ENCODE results near the gene PHC2.

The PHC2 gene

DNA sequence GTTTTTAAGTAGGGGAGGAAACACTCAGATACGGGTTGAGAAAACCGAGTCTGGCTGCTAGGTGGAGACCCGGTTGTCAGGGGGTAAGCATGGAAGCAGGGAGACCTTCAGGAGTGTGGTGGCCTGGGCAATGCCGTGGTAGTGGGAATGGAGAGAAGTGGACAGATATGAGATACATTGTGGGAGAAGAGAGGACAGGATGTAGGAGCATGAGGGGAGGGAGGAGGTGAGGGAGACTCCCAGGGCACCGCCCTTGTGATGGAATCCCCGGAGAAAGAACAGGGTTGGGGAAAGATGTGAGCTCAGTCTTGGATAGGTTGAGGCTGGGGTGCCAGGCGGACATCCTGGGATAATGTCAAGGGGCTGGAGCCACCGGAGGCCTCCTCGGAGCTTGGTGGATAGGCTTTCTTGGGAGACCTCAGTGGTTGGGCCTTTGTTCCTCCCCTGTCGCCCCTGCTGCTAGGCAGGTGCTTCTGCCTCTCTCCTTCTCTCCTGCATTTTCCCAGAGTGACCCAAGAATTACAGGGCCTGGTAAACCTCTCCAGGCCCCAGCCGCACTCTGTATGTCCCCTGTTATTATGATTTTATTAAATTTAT, 153.3 kb downstream of the PHC2 start:
- no peaks in the 10 kb centered on the region for H3K79me2 ChIP-seq (ENCODE audit: low read length)
- H2AFZ ChIP-seq (ENCODE audit: low read length): no peak overlapping the region
- H3K4me1 ChIP-seq (ENCODE audit: low read length): no peaks in the 10 kb centered on the region
- no peak overlapping the region for H3K27ac ChIP-seq (ENCODE audit: low read length)
- no peaks in the 10 kb centered on the region for H3K9me2 ChIP-seq (replicated peaks; ENCODE audit: insufficient read depth, low read length)
- H3K4me2 ChIP-seq (ENCODE audit: low read depth, low read length): no peak overlapping the region
- TF ChIP-seq, protein P1, sequence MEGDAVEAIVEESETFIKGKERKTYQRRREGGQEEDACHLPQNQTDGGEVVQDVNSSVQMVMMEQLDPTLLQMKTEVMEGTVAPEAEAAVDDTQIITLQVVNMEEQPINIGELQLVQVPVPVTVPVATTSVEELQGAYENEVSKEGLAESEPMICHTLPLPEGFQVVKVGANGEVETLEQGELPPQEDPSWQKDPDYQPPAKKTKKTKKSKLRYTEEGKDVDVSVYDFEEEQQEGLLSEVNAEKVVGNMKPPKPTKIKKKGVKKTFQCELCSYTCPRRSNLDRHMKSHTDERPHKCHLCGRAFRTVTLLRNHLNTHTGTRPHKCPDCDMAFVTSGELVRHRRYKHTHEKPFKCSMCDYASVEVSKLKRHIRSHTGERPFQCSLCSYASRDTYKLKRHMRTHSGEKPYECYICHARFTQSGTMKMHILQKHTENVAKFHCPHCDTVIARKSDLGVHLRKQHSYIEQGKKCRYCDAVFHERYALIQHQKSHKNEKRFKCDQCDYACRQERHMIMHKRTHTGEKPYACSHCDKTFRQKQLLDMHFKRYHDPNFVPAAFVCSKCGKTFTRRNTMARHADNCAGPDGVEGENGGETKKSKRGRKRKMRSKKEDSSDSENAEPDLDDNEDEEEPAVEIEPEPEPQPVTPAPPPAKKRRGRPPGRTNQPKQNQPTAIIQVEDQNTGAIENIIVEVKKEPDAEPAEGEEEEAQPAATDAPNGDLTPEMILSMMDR (IDR thresholded peaks at IDR 0.05; ENCODE audit: low read length): no peak
- TF ChIP-seq EZH2 (optimal IDR thresholded peaks at IDR 0.05; ENCODE audit: low read depth, low read length) (no peak), EZH2phosphoT487 (IDR thresholded peaks at IDR 0.05; ENCODE audit: low read length) (no peak)
- H3K4me3 ChIP-seq (ENCODE audit: low read length): no peak overlapping the region
- H3K36me3 ChIP-seq (replicated peaks; ENCODE audit: insufficient read depth, low read length): no peaks in the 10 kb centered on the region
- no peaks in the 10 kb centered on the region for H3K9me3 ChIP-seq (replicated peaks; ENCODE audit: insufficient read depth, low read length)
- no peak for DNase-seq
- H3F3A ChIP-seq (ENCODE audit: insufficient read depth, low read length): no peaks in the 10 kb centered on the region
- H3K9ac ChIP-seq (ENCODE audit: low read length): no peak overlapping the region
- H4K20me1 ChIP-seq (ENCODE audit: insufficient read depth, low read length): no peaks in the 10 kb centered on the region
- H3K27me3 ChIP-seq (replicated peaks; ENCODE audit: insufficient read depth, low read length): no peaks in the 10 kb centered on the region

DNA sequence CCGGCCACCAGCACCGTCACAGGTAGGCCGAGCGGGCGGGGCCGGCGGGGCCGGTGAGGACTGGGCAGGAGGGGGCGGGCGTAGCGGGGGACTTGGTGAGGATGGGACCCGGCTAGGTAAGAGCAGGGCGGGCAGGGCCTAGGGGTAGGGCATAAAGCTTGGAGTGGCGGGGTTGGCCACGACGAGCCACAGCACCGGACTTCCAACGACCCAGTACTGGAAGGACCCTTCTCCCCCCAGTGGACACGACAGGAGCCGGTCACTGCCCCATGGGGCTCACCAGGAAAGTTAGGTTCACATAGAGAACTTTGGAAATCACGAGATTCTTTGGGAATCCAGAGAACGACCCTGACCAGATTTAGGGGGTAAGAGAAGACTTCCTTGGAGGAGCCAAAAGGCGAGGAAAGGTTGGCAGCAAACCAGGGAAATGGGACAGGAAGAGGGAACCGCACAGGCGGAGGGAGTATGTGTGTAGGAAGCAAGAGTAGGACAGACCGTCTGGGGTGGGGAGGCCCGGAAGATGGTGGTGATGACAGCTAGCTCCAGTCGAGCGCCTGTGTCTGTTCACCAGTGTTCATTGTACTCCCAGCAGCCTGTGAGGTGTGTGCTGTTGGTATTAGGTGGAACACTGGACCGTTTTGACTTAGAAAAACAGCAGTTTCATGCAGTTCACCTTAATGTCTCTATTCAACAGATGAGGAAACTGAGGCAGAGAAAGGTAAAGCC, 154.2 kb downstream of the PHC2 start:
- Histone ChIP-seq H3K9ac (ENCODE audit: low read length) (no peak overlapping the region), H3K36me3 (replicated peaks; ENCODE audit: insufficient read depth, low read length) (no peaks in the 10 kb centered on the region), H3K27ac (ENCODE audit: low read length) (no peak overlapping the region), H3K79me2 (ENCODE audit: low read length) (no peaks in the 10 kb centered on the region), H3K9me2 (replicated peaks; ENCODE audit: insufficient read depth, low read length) (no peaks in the 10 kb centered on the region), H3K4me3 (ENCODE audit: low read length) (no peak overlapping the region), H3K4me2 (ENCODE audit: low read depth, low read length) (no peak overlapping the region), H3K4me1 (ENCODE audit: low read length) (no peaks in the 10 kb centered on the region), H2AFZ (ENCODE audit: low read length) (no peak overlapping the region), H4K20me1 (ENCODE audit: insufficient read depth, low read length) (no peaks in the 10 kb centered on the region), H3F3A (ENCODE audit: insufficient read depth, low read length) (no peaks in the 10 kb centered on the region), H3K9me3 (replicated peaks; ENCODE audit: insufficient read depth, low read length) (no peaks in the 10 kb centered on the region), H3K27me3 (replicated peaks; ENCODE audit: insufficient read depth, low read length) (no peaks in the 10 kb centered on the region)
- TF ChIP-seq EZH2phosphoT487 (IDR thresholded peaks at IDR 0.05; ENCODE audit: low read length): no peak
- DNase-seq: no peak

DNA sequence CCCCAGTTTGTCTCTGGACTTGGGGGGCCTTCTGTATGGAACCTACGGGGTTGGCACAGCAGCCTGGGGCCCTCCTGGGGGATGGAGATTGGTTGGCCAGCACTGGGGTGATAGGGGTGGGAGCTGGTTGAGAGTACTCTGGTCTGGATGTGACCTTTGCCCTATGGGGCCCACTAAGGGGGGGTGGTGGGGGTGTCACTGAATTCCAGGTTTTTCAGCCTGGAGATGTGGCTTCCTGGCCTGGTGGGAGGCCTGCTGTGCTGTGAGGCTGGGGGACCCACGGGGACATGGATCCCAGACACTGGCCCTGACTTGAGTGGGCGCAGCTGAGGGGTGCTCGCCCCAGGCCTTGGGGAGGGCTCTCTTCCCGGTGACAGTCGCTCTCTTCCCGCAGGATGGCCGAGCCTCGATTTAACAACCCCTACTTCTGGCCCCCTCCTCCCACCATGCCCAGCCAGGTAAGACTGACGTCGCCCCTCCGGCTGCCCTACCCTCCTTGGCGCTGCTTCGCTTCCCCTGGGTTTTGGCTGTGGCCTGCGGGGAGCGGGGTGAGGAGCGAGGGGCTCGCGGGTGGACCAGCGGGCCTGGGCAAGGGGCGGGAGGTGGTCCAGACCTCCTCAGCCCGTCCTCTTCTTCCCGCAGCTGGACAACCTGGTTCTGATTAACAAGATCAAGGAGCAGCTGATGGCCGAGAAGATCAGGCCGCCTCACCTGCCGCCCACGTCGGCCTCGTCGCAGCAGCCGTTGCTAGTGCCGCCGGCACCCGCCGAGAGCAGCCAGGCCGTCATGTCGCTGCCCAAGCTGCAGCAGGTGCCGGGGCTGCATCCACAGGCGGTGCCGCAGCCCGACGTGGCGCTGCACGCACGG, 155.0 kb downstream of the PHC2 start:
- TF ChIP-seq, protein P1 (IDR thresholded peaks at IDR 0.05; ENCODE audit: low read length): no peak
- no peak for TF ChIP-seq EZH2 (optimal IDR thresholded peaks at IDR 0.05; ENCODE audit: low read depth, low read length)
- no peak for TF ChIP-seq EZH2phosphoT487 (IDR thresholded peaks at IDR 0.05; ENCODE audit: low read length)
- Histone ChIP-seq H3K36me3 (replicated peaks; ENCODE audit: insufficient read depth, low read length) (no peaks in the 10 kb centered on the region), H3K4me2 (ENCODE audit: low read depth, low read length) (no peak overlapping the region), H3K79me2 (ENCODE audit: low read length) (no peaks in the 10 kb centered on the region), H3K9me2 (replicated peaks; ENCODE audit: insufficient read depth, low read length) (no peaks in the 10 kb centered on the region), H3K4me3 (ENCODE audit: low read length) (no peak overlapping the region), H2AFZ (ENCODE audit: low read length) (no peak overlapping the region), H3K4me1 (ENCODE audit: low read length) (no peaks in the 10 kb centered on the region), H3K27ac (ENCODE audit: low read length) (no peak overlapping the region), H3K9me3 (replicated peaks; ENCODE audit: insufficient read depth, low read length) (no peaks in the 10 kb centered on the region), H3K27me3 (replicated peaks; ENCODE audit: insufficient read depth, low read length) (no peaks in the 10 kb centered on the region), H4K20me1 (ENCODE audit: insufficient read depth, low read length) (no peaks in the 10 kb centered on the region), H3K9ac (ENCODE audit: low read length) (no peak overlapping the region), H3F3A (ENCODE audit: insufficient read depth, low read length) (no peaks in the 10 kb centered on the region)
- DNase-seq: no peak
